Thoracic aorta (tissue), 2 donors: ENCODE measurements around the gene PROSER3. TPM values are rescaled to one million over a fixed set of nuclear protein-coding genes. Genes with fewer than 3 reads are reported as not detected.

Experiments
- ATAC-seq: fragments of 150-250 bp; one replicate; pipeline ENCODE4 v1.8.0; 2017; ENCODE audit warnings: low read depth; ENCODE audit not compliant: insufficient number of reproducible peaks, low FRiP score
- DNase-seq: peaks from one replicate; pipeline ENCODE4 v3.0.0-alpha.2; 2020; ENCODE audit warnings: low spot score
- H3K27ac ChIP-seq, 2 donors: fragments of 200-600 bp; sonication (generic); 1 replicate in 1 of 2; 2 replicates in 1 of 2; pipeline ENCODE4 v1.5.1; 2016; ENCODE audit warnings: mild to moderate bottlenecking in 2 of 2, moderate library complexity in 2 of 2
- H3K27me3 ChIP-seq: fragments of 200-600 bp; sonication (generic); replicated peaks from 2 replicates; pipeline ENCODE4 v1.6.0; 2016; ENCODE audit warnings: mild to moderate bottlenecking; ENCODE audit not compliant: insufficient read depth
- H3K36me3 ChIP-seq: fragments of 200-600 bp; sonication (generic); one replicate; pipeline ENCODE4 v1.5.1; 2016
- H3K4me1 ChIP-seq, 2 donors: fragments of 200-600 bp; sonication (generic); 1 replicate in 1 of 2; 2 replicates in 1 of 2; pipeline versions ENCODE4 v1.5.1 to v1.6.0; 2016; ENCODE audit warnings: low read depth in 2 of 2, mild to moderate bottlenecking in 1 of 2; ENCODE audit not compliant: control insufficient read depth in 1 of 2
- H3K4me3 ChIP-seq: fragments of 200-600 bp; sonication (generic); 2 replicates; pipeline ENCODE4 v1.5.1; 2016; ENCODE audit warnings: mild to moderate bottlenecking
- H3K9me3 ChIP-seq: fragments of 200-600 bp; sonication (generic); 2 replicates; pipeline ENCODE4 v1.5.1; 2016
- total RNA-seq, 2 donors: library from RNA; depleted of rRNA; stranded (reverse); fragments of >200 nt; gene quantifications; one replicate each; pipeline versions ENCODE4 v1.1.0 to v1.2.3, GENCODE V29; 2016
- TF ChIP-seq, protein P1 (sequence below): fragments of 200-600 bp; sonication (generic); IDR thresholded peaks from one replicate; pipeline ENCODE4 v1.5.1; 2019; ENCODE audit warnings: antibody characterized with exemption

Gene PROSER3
- total RNA-seq, 2 donors from 2014 or later: 11.1 to 16.6 TPM

DNA sequence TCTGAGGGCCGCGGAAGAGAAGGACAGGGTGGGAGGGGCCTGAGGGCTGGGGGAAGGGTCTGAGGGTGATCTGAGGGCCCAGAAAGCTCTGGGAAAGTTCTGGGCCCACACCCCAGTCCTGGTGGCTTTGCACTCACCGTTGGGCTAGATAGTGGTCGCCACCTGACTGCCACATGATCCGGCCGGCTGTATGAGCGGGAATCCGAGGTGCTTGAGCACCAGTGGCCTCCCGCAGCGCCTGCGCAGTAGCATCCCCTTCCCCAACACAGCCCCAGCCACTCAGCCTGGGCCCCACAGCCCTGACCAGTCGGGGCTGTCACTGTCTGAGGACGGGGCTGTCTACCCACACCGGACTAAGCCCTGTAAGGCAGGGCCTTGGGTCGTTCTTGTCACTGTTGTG, 39.7 kb downstream of the PROSER3 start:
- Histone ChIP-seq H3K36me3 (no peaks in the 10 kb centered on the region), H3K9me3 (no peaks in the 10 kb centered on the region), H3K27me3 (peaks cover 4% of the 10 kb centered on the region), H3K4me1 (no peaks in the 10 kb centered on the region), H3K27ac (no peak overlapping the region), H3K4me3 (no peak overlapping the region)
- TF ChIP-seq, protein P1, sequence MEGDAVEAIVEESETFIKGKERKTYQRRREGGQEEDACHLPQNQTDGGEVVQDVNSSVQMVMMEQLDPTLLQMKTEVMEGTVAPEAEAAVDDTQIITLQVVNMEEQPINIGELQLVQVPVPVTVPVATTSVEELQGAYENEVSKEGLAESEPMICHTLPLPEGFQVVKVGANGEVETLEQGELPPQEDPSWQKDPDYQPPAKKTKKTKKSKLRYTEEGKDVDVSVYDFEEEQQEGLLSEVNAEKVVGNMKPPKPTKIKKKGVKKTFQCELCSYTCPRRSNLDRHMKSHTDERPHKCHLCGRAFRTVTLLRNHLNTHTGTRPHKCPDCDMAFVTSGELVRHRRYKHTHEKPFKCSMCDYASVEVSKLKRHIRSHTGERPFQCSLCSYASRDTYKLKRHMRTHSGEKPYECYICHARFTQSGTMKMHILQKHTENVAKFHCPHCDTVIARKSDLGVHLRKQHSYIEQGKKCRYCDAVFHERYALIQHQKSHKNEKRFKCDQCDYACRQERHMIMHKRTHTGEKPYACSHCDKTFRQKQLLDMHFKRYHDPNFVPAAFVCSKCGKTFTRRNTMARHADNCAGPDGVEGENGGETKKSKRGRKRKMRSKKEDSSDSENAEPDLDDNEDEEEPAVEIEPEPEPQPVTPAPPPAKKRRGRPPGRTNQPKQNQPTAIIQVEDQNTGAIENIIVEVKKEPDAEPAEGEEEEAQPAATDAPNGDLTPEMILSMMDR: no peak
- ATAC-seq (no peak), DNase-seq (no peak)

DNA sequence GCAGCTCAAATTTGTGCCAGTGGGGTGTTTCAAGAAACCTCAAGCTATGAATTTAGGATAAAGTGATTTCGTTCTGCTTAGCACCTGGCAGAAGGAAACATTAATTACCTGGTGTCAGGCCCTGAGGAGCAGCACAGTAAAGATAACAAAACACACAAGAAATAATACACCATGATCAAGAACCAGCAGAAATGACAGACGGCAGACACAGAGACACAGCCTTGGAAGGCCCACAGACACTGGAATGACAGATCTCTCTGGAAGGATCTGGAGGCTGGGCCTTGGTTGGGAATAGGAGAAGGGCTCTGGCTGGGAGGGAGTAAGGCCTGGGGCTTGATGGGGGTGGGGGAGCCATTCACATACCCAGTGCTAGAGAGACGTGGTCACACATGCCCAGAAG, 43.9 kb downstream of the PROSER3 start:
- H3K36me3 ChIP-seq: no peaks in the 10 kb centered on the region
- no peaks in the 10 kb centered on the region for H3K9me3 ChIP-seq
- TF ChIP-seq, protein P1: no peak
- DNase-seq (no peak), ATAC-seq (no peak)
- H3K4me3 ChIP-seq: no peak overlapping the region
- no peaks in the 10 kb centered on the region for H3K4me1 ChIP-seq
- H3K27ac ChIP-seq: no peak overlapping the region
- peaks cover 2% of the 10 kb centered on the region for H3K27me3 ChIP-seq

DNA sequence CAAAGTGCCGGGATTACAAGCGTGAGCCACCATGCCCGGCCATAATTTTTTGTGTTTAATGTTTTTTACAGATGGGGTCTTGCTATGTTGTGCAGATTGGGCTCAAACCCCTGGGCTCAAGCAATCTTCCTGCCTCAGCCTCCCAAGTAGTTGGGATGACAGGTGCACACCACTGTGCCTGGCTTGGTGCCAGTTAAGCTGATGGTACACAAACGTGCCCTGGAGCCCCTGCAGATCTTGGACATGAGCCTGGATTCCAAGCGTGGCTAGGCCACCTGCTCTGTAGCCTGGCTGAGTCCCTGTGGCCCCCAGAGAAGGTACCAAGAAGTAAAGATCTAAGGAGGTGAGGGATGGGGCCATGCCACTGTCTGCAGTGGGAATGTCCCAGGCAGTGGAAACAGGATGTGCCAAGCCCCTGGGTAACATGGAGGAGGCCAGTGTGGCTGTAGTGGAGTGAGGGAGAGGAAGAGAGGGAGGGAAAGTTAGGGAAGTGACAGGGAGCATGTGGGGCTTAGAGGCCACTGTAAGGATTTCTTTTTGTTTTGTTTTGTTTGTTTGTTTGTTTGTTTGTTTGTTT, 47.6 kb downstream of the PROSER3 start:
- TF ChIP-seq, protein P1: no peak
- no peak overlapping the region for H3K4me3 ChIP-seq
- DNase-seq (no peak), ATAC-seq (no peak)
- H3K9me3 ChIP-seq: no peaks in the 10 kb centered on the region
- no peak overlapping the region for H3K27ac ChIP-seq
- no peaks in the 10 kb centered on the region for H3K27me3 ChIP-seq
- no peaks in the 10 kb centered on the region for H3K4me1 ChIP-seq
- no peaks in the 10 kb centered on the region for H3K36me3 ChIP-seq

DNA sequence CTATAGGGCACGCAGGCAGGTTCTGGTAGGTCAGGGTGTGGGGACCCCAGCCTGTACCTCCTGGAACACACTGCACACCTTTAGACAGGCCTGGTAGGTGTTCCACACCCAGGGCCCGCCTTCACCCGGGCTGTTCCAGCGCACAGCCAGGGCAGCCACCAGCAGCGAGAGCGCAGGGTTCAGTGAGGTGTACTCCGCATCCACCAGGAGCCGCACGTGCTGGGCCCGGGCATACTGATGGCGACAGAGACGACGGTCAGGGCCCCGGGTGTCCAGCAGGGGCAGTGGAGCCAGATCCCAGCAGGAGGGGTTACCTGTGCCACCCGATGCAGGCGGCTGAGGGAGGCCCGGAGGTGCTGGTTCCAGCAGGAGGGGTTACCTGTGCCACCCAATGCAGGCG, 48.6 kb downstream of the PROSER3 start:
- H3K27me3 ChIP-seq: no peaks in the 10 kb centered on the region
- no peaks in the 10 kb centered on the region for H3K36me3 ChIP-seq
- no peak overlapping the region for H3K4me3 ChIP-seq
- ATAC-seq: no peak
- TF ChIP-seq, protein P1: no peak
- no peak overlapping the region for H3K27ac ChIP-seq
- DNase-seq: no peak
- H3K4me1 ChIP-seq: no peaks in the 10 kb centered on the region
- H3K9me3 ChIP-seq: no peaks in the 10 kb centered on the region

DNA sequence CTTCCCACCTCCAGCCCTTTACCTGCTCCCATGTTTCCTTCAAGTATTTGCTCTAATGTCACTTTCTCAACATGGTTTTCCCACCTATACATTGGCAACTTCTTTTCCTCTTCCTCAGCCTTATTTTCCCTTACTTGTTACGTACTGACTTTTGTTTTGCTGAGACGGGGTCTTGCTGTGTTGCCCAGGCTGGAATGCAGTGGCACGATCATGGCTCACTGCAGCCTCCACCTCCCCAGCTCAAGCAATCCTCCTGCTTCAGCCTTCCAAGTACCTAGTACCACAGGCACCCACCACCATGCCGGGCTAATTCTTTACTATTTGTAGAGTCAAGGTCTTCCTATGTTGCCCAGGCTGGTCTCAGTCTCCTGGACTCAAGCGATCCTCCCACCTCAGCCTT, 49.7 kb downstream of the PROSER3 start:
- H3K27ac ChIP-seq: no peak overlapping the region
- no peaks in the 10 kb centered on the region for H3K4me1 ChIP-seq
- no peaks in the 10 kb centered on the region for H3K9me3 ChIP-seq
- no peak for ATAC-seq
- H3K27me3 ChIP-seq: no peaks in the 10 kb centered on the region
- TF ChIP-seq, protein P1: no peak
- no peaks in the 10 kb centered on the region for H3K36me3 ChIP-seq
- no peak for DNase-seq
- no peak overlapping the region for H3K4me3 ChIP-seq
